ENCODE data around the gene IL1RAPL2. TPM values are rescaled to one million over a fixed set of nuclear protein-coding genes. Genes with fewer than 3 reads are reported as not detected.

IL1RAPL2 gene
- total and polyA plus RNA-seq, 2 of the 8 experiments (the other 6 are each of a cell fraction or from before 2014, with no cell fraction given) = 0.20 to 1.3 TPM

DNA sequence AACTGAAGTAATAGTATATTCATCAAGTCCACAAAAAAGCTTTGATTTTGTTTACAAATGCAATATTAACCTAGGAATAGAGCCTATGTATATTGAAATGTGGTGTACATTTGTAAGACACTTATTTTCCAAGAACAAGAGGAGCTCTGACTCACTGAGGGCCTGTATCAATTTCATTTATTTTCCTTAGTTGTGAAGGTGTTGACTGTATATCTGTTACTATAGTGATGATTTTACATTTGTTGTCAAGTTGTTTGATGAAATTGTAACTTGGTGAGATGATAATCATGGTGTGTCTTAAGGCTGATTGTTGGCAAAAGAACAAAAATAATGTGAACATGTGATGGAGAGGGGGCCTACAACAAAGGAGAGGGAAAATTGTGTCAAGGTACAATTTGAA is 929.4 kb downstream of the IL1RAPL2 start (continued):
- TF ChIP-seq, protein P1, sequence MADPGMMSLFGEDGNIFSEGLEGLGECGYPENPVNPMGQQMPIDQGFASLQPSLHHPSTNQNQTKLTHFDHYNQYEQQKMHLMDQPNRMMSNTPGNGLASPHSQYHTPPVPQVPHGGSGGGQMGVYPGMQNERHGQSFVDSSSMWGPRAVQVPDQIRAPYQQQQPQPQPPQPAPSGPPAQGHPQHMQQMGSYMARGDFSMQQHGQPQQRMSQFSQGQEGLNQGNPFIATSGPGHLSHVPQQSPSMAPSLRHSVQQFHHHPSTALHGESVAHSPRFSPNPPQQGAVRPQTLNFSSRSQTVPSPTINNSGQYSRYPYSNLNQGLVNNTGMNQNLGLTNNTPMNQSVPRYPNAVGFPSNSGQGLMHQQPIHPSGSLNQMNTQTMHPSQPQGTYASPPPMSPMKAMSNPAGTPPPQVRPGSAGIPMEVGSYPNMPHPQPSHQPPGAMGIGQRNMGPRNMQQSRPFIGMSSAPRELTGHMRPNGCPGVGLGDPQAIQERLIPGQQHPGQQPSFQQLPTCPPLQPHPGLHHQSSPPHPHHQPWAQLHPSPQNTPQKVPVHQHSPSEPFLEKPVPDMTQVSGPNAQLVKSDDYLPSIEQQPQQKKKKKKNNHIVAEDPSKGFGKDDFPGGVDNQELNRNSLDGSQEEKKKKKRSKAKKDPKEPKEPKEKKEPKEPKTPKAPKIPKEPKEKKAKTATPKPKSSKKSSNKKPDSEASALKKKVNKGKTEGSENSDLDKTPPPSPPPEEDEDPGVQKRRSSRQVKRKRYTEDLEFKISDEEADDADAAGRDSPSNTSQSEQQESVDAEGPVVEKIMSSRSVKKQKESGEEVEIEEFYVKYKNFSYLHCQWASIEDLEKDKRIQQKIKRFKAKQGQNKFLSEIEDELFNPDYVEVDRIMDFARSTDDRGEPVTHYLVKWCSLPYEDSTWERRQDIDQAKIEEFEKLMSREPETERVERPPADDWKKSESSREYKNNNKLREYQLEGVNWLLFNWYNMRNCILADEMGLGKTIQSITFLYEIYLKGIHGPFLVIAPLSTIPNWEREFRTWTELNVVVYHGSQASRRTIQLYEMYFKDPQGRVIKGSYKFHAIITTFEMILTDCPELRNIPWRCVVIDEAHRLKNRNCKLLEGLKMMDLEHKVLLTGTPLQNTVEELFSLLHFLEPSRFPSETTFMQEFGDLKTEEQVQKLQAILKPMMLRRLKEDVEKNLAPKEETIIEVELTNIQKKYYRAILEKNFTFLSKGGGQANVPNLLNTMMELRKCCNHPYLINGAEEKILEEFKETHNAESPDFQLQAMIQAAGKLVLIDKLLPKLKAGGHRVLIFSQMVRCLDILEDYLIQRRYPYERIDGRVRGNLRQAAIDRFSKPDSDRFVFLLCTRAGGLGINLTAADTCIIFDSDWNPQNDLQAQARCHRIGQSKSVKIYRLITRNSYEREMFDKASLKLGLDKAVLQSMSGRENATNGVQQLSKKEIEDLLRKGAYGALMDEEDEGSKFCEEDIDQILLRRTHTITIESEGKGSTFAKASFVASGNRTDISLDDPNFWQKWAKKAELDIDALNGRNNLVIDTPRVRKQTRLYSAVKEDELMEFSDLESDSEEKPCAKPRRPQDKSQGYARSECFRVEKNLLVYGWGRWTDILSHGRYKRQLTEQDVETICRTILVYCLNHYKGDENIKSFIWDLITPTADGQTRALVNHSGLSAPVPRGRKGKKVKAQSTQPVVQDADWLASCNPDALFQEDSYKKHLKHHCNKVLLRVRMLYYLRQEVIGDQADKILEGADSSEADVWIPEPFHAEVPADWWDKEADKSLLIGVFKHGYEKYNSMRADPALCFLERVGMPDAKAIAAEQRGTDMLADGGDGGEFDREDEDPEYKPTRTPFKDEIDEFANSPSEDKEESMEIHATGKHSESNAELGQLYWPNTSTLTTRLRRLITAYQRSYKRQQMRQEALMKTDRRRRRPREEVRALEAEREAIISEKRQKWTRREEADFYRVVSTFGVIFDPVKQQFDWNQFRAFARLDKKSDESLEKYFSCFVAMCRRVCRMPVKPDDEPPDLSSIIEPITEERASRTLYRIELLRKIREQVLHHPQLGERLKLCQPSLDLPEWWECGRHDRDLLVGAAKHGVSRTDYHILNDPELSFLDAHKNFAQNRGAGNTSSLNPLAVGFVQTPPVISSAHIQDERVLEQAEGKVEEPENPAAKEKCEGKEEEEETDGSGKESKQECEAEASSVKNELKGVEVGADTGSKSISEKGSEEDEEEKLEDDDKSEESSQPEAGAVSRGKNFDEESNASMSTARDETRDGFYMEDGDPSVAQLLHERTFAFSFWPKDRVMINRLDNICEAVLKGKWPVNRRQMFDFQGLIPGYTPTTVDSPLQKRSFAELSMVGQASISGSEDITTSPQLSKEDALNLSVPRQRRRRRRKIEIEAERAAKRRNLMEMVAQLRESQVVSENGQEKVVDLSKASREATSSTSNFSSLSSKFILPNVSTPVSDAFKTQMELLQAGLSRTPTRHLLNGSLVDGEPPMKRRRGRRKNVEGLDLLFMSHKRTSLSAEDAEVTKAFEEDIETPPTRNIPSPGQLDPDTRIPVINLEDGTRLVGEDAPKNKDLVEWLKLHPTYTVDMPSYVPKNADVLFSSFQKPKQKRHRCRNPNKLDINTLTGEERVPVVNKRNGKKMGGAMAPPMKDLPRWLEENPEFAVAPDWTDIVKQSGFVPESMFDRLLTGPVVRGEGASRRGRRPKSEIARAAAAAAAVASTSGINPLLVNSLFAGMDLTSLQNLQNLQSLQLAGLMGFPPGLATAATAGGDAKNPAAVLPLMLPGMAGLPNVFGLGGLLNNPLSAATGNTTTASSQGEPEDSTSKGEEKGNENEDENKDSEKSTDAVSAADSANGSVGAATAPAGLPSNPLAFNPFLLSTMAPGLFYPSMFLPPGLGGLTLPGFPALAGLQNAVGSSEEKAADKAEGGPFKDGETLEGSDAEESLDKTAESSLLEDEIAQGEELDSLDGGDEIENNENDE (IDR thresholded peaks at IDR 0.05; ENCODE audit: insufficient replicate concordance, low read length) = no peak
- TF ChIP-seq EZH2 (IDR thresholded peaks at IDR 0.05; ENCODE audit: low read depth, low read length, severe bottlenecking) (no peak), TCF12 (IDR thresholded peaks at IDR 0.05; ENCODE audit: low read depth, low read length) (no peak), SP1 (IDR thresholded peaks at IDR 0.05; ENCODE audit: low read depth, low read length) (no peak), POLR2A (IDR thresholded peaks at IDR 0.05; ENCODE audit: control extremely low read depth in 1 of 2, low read depth in 2 of 2, low read length in 2 of 2) (no peak)
- TF ChIP-seq, protein P2, sequence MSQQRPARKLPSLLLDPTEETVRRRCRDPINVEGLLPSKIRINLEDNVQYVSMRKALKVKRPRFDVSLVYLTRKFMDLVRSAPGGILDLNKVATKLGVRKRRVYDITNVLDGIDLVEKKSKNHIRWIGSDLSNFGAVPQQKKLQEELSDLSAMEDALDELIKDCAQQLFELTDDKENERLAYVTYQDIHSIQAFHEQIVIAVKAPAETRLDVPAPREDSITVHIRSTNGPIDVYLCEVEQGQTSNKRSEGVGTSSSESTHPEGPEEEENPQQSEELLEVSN (IDR thresholded peaks at IDR 0.05) = no peak

Data from H1 (cell line).